Lower lobe of right lung (tissue), 2 donors: ENCODE data around the gene LTBP1. TPM values are rescaled to one million over a fixed set of nuclear protein-coding genes. Genes with fewer than 3 reads are reported as not detected.
A peak's percentile ranks its signal among the peaks of the same experiment; 100 is the strongest.

Source experiments
- ATAC-seq, 2 donors: fragments of 200-7000 bp; cut with Tn5 transposase; one replicate each; pipeline ENCODE4 v1.9.1; 2020 to 2022; ENCODE audit warnings: mild to moderate bottlenecking in 2 of 2, moderate library complexity in 2 of 2
- DNase-seq: peaks from one replicate; pipeline ENCODE4 v3.0.0-alpha.2; 2020
- H3K27ac ChIP-seq: fragments of 200-600 bp; one replicate; pipeline ENCODE4 v1.8.0; 2022
- H3K27me3 ChIP-seq: fragments of 200-600 bp; one replicate; pipeline ENCODE4 v1.8.0; 2022; ENCODE audit warnings: low read depth
- H3K36me3 ChIP-seq: fragments of 200-600 bp; one replicate; pipeline ENCODE4 v1.8.0; 2022; ENCODE audit warnings: mild to moderate bottlenecking
- H3K4me1 ChIP-seq: fragments of 200-600 bp; one replicate; pipeline ENCODE4 v1.8.0; 2022
- H3K4me3 ChIP-seq: fragments of 200-600 bp; one replicate; pipeline ENCODE4 v1.8.0; 2022; ENCODE audit warnings: mild to moderate bottlenecking
- H3K9me3 ChIP-seq: fragments of 200-600 bp; one replicate; pipeline ENCODE4 v1.8.0; 2022
- CTCF ChIP-seq: fragments of 200-600 bp; IDR thresholded peaks from one replicate; pipeline ENCODE4 v1.8.0; 2022; ENCODE audit warnings: antibody characterized with exemption, mild to moderate bottlenecking
- intact Hi-C: fragments of 100-400 bp; cut with DNase I; formaldehyde crosslinking; loops from one replicate; pipeline ENCODE4 v1.11.0; 2022
- total RNA-seq: library from RNA; stranded (reverse); fragmentation: NEBNext Ultra II Directional; extraction: Animal tissue kit (Norgen Biotek cat#: 25700); gene quantifications from one replicate; pipeline ENCODE4 v1.2.1, GENCODE V29; 2021
- donor health status: DM: no; HTN: yes; CAD: no; lungs with severe emphysema.

Gene LTBP1
- total RNA-seq, 1 donor from 2014 or later: 34.7 TPM

GRCh38 chr2:33336036-33336625, 389.4 kb downstream of the LTBP1 start:
- Histone ChIP-seq H3K27me3 (no peaks in the 10 kb centered on the region), H3K9me3 (no peaks in the 10 kb centered on the region), H3K36me3 (no peaks in the 10 kb centered on the region), H3K4me1 (no peaks in the 10 kb centered on the region), H3K27ac (no peak overlapping the region), H3K4me3 (no peak overlapping the region)
- DNase-seq (no peak), ATAC-seq (no peak)
- TF ChIP-seq CTCF: no peak
- intact Hi-C loops: no loop called here

GRCh38 chr2:33337385-33337960, 390.7 kb downstream of the LTBP1 start:
- Histone ChIP-seq H3K4me1 (no peaks in the 10 kb centered on the region), H3K4me3 (no peak overlapping the region), H3K27ac (no peak overlapping the region), H3K9me3 (no peaks in the 10 kb centered on the region), H3K27me3 (no peaks in the 10 kb centered on the region), H3K36me3 (no peaks in the 10 kb centered on the region)
- no peak for DNase-seq
- TF ChIP-seq CTCF: no peak
- intact Hi-C loops: no loop called here
- no peak for ATAC-seq

GRCh38 chr2:33337981-33338380, 391.2 kb downstream of the LTBP1 start:
- no peaks in the 10 kb centered on the region for H3K27me3 ChIP-seq

GRCh38 chr2:33339269-33339668, 392.5 kb downstream of the LTBP1 start:
- no peak overlapping the region for H3K27ac ChIP-seq
- no peaks in the 10 kb centered on the region for H3K4me1 ChIP-seq
- no peak for TF ChIP-seq CTCF
- no peaks in the 10 kb centered on the region for H3K27me3 ChIP-seq
- DNase-seq: no peak
- H3K36me3 ChIP-seq: no peaks in the 10 kb centered on the region
- intact Hi-C loops: no loop called here
- ATAC-seq: no peak
- H3K4me3 ChIP-seq: no peak overlapping the region
- H3K9me3 ChIP-seq: no peaks in the 10 kb centered on the region

More at GRCh38 chr2:33337981-33338380, 391.2 kb downstream of the LTBP1 start:
- Histone ChIP-seq H3K4me1 (no peaks in the 10 kb centered on the region), H3K36me3 (no peaks in the 10 kb centered on the region), H3K9me3 (no peaks in the 10 kb centered on the region), H3K4me3 (no peak overlapping the region), H3K27ac (no peak overlapping the region)
- ATAC-seq (no peak), DNase-seq (no peak)
- intact Hi-C loops: no loop called here
- no peak for TF ChIP-seq CTCF

GRCh38 chr2:33340280-33340679, 393.5 kb downstream of the LTBP1 start:
- ATAC-seq (peak; percentile 49 to 72), DNase-seq (peak; percentile 47)
- no peak for TF ChIP-seq CTCF
- Histone ChIP-seq H3K27me3 (no peaks in the 10 kb centered on the region), H3K4me1 (no peaks in the 10 kb centered on the region), H3K36me3 (no peaks in the 10 kb centered on the region), H3K9me3 (no peaks in the 10 kb centered on the region), H3K27ac (no peak overlapping the region), H3K4me3 (no peak overlapping the region)
- intact Hi-C loops: no loop called here
